SK-MEL-5 (cell line): ENCODE results near the gene PHLPP1. TPM values are rescaled to one million over a fixed set of nuclear protein-coding genes. Genes with fewer than 3 reads are reported as not detected.

Experiments used
- DNase-seq: peaks from one replicate; pipeline ENCODE4 v3.0.0-alpha.2; 2016; ENCODE audit warnings: low read depth, low spot score
- in situ Hi-C: cut with HindIII; loops from 2 replicates; pipeline ENCODE4 v1.10.0; 2016; ENCODE audit warnings: low sequenced_read_pairs, high pct_unique_total_duplicates, low pct_unique_long_range_greater_than_20kb
- total RNA-seq: library from RNA; depleted of rRNA; stranded (reverse); fragments of >200 nt; shearing (Covaris generic); gene quantifications from 2 replicates; pipeline ENCODE4 v1.2.3, GENCODE V29; 2014

Gene PHLPP1
- total RNA-seq, 1 experiment from 2014 or later, result 15.8 TPM

- no peak for DNase-seq
- in situ Hi-C loops, result no loop called here
Observed at GRCh38 chr18:62988471-62988870, 273.1 kb downstream of the PHLPP1 start.

GRCh38 chr18:62989195-62989594, 273.9 kb downstream of the PHLPP1 start:
- no peak for DNase-seq
- in situ Hi-C loops, result no loop called here

- DNase-seq, result no peak
- in situ Hi-C loops, result no loop called here
Observed at GRCh38 chr18:62990653-62991052, 275.3 kb downstream of the PHLPP1 start.

- DNase-seq, result no peak
- in situ Hi-C loops, result no loop called here
Observed at GRCh38 chr18:62991389-62991788, 276.0 kb downstream of the PHLPP1 start.

- DNase-seq, result no peak
- in situ Hi-C loops, result no loop called here
Observed at GRCh38 chr18:62991959-62992358, 276.6 kb downstream of the PHLPP1 start.

- in situ Hi-C loops, result no loop called here
- no peak for DNase-seq
Observed at GRCh38 chr18:62992877-62993365, 277.6 kb downstream of the PHLPP1 start.

GRCh38 chr18:62996566-62996965, 281.2 kb downstream of the PHLPP1 start:
- in situ Hi-C loops, result no loop called here
- no peak for DNase-seq

- in situ Hi-C loops, result no loop called here
- peak; percentile 27 for DNase-seq
Observed at GRCh38 chr18:62997076-62997475, 281.7 kb downstream of the PHLPP1 start.

- DNase-seq, result no peak
- in situ Hi-C loops, result no loop called here
Observed at GRCh38 chr18:62998443-62998842, 283.1 kb downstream of the PHLPP1 start.

- DNase-seq, result peak; percentile 95
Observed at GRCh38 chr18:62999392-62999791, 284.1 kb downstream of the PHLPP1 start.

GRCh38 chr18:62999921-63000320, 284.6 kb downstream of the PHLPP1 start:
- in situ Hi-C loops, result loop anchor here (25.0 kb wide), 1 partner anchor 337 kb away; no protein-coding TSS in a partner anchor
- no peak for DNase-seq

More at GRCh38 chr18:62999392-62999791, 284.1 kb downstream of the PHLPP1 start:
- in situ Hi-C loops, result no loop called here

- in situ Hi-C loops, result loop anchor here (25.0 kb wide), 1 partner anchor 336 kb away; no protein-coding TSS in a partner anchor
- no peak for DNase-seq
Observed at GRCh38 chr18:63000839-63001238, 285.5 kb downstream of the PHLPP1 start.

GRCh38 chr18:63001861-63002260, 286.5 kb downstream of the PHLPP1 start:
- no peak for DNase-seq
- in situ Hi-C loops, result loop anchor here (25.0 kb wide), 1 partner anchor 335 kb away; no protein-coding TSS in a partner anchor

- in situ Hi-C loops, result loop anchor here (25.0 kb wide), 1 partner anchor 335 kb away; no protein-coding TSS in a partner anchor
- DNase-seq, result no peak
Observed at GRCh38 chr18:63002305-63002704, 287.0 kb downstream of the PHLPP1 start.

- in situ Hi-C loops, result loop anchor here (25.0 kb wide), 1 partner anchor 334 kb away; no protein-coding TSS in a partner anchor
- DNase-seq, result no peak
Observed at GRCh38 chr18:63002803-63003445, 287.6 kb downstream of the PHLPP1 start.

- DNase-seq, result no peak
- in situ Hi-C loops, result loop anchor here (25.0 kb wide), 1 partner anchor 333 kb away; no protein-coding TSS in a partner anchor
Observed at GRCh38 chr18:63003899-63004298, 288.6 kb downstream of the PHLPP1 start.

- in situ Hi-C loops, result loop anchor here (25.0 kb wide), 1 partner anchor 333 kb away; no protein-coding TSS in a partner anchor
Observed at GRCh38 chr18:63004466-63005089, 289.2 kb downstream of the PHLPP1 start.

GRCh38 chr18:63005306-63005705, 290.0 kb downstream of the PHLPP1 start:
- in situ Hi-C loops, result loop anchor here (25.0 kb wide), 1 partner anchor 332 kb away; no protein-coding TSS in a partner anchor
- no peak for DNase-seq

More at GRCh38 chr18:63004466-63005089, 289.2 kb downstream of the PHLPP1 start:
- DNase-seq, result no peak
